Right ventricle myocardium inferior (tissue), 1 donor: ENCODE results near the gene FOXE1. TPM values are rescaled to one million over a fixed set of nuclear protein-coding genes. Genes with fewer than 3 reads are reported as not detected.

Source experiments
- ATAC-seq: fragments of 200-7000 bp; cut with Tn5 transposase; one replicate; pipeline ENCODE4 v1.9.1; 2020; ENCODE audit warnings: mild to moderate bottlenecking, moderate library complexity
- DNase-seq: peaks from one replicate; pipeline ENCODE4 v3.0.0; 2021; ENCODE audit errors: missing footprints
- intact Hi-C: fragments of 100-400 bp; cut with DNase I; formaldehyde crosslinking; loops from one replicate; pipeline ENCODE4 v1.11.0; 2022
- total RNA-seq: library from RNA; stranded (reverse); fragmentation: NEBNext Ultra II Directional; extraction: Animal tissue kit (Norgen Biotek cat#: 25700); gene quantifications from one replicate; pipeline ENCODE4 v1.2.1, GENCODE V29; 2021
- donor health status: DM: no; HTN: yes; CAD: no; lungs with severe emphysema.

Gene FOXE1
- total RNA-seq, 1 donor from 2014 or later = not detected

GRCh38 chr9:97847474-97848214, 5.4 kb upstream of the FOXE1 start:
- intact Hi-C loops = no loop called here

GRCh38 chr9:97848215-97848479, 4.9 kb upstream of the FOXE1 start:
- DNase-seq (no peak), ATAC-seq (no peak)
- intact Hi-C loops = no loop called here

More at GRCh38 chr9:97847474-97848214, 5.4 kb upstream of the FOXE1 start:
- DNase-seq (no peak), ATAC-seq (no peak)

- intact Hi-C loops = no loop called here
- ATAC-seq (no peak), DNase-seq (peak; percentile 90)
Observed at GRCh38 chr9:97848480-97849237, 4.4 kb upstream of the FOXE1 start.

DNA sequence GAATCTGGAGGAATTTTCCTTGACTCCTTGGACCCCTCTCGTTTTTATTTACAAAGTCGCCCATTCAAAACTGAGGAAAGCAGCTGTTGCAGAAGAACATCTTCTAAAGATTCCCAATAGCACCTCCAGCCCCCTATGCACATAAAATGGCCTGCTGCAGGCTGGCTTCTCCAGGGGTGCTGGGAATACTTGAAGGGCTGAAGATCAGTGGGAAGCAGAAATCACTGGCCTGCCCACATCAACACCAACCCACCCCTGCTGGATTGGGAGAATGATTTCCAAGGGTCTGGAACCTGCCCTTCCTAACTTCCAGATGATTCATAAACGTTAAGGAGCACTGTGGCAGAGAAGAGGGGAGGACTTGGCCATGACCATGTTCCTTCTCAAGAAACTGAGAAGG, 3.0 kb upstream of the FOXE1 start:
- no peak for DNase-seq
- ATAC-seq = no peak
- intact Hi-C loops = no loop called here

- intact Hi-C loops = no loop called here
- ATAC-seq = no peak
- no peak for DNase-seq
Observed at GRCh38 chr9:97850746-97851445, 2.1 kb upstream of the FOXE1 start.

DNA sequence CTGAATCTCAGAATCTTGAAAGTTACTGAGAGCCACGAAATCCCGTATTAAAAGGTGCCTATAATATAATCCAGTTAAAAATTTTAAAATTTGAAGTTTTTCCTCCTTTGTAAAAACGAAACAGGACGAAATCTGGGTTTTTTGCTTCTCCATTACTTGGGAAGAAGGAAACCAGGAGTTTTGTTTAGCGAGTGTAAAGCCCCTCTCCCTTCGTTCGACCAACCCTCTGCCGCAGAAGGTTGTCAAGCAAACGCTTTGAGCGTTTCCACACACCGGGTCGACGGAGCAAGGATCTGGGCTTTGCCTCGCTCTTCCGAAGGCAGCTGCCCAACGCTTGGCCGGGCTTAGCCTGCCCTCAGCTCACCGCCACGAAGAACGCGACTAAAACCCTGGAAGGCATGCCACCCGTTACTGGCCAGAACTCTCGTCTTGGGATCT, 1.6 kb upstream of the FOXE1 start:
- ATAC-seq (no peak), DNase-seq (no peak)
- intact Hi-C loops = no loop called here

DNA sequence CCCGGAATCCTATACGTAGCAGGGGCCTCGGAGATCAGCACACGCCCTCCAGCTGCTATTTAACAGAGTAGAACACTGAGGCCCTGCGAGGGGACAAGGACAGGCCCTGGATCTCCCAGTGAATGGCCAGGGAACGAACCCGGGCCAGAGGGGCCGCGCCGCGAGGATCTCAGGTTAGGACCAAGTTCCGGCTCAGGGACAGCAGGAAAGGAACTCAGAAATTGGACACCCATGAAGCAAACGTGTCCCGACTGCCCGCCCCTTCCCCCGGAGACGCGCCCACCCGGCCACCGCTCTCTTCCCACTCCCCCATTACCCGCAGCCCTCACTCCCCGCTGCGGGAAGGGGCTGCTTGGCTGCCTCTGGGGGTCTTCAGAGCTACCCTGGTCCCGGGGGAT, 1.0 kb upstream of the FOXE1 start:
- ATAC-seq = no peak
- DNase-seq = no peak
- intact Hi-C loops = no loop called here

DNA sequence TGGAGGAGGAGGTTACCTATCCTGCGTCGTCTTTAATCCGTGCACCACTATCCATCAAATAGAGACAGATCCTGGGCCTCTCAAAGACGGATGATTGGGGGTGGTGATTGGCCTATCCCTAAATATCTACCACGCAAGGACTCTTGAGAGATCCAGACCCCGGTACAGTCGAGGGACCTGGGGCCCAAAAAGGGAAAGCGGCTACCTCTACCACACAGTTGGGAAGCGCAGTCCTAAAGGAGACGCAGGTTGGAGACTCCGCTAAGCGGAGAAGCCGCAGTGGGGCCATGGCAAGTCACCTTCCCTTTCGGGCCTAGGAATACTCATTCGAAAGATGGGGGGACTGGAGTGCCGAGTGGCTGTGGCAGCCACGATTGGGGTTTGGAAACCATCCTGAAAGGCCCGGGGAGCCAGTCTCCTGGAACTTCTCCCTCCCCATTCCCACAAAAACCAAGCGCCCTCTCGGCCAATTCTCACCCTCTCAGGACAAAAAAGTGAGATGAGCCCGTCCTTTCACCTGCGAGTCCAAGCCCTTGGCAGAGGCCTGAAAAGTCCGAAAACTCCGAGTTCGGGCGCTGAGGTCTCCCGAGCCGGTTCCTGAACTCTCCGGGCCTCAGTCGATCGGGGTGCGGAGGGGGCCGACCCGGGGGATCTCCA, 499 bp upstream of the FOXE1 start:
- DNase-seq = no peak
- intact Hi-C loops = no loop called here
- no peak for ATAC-seq

DNA sequence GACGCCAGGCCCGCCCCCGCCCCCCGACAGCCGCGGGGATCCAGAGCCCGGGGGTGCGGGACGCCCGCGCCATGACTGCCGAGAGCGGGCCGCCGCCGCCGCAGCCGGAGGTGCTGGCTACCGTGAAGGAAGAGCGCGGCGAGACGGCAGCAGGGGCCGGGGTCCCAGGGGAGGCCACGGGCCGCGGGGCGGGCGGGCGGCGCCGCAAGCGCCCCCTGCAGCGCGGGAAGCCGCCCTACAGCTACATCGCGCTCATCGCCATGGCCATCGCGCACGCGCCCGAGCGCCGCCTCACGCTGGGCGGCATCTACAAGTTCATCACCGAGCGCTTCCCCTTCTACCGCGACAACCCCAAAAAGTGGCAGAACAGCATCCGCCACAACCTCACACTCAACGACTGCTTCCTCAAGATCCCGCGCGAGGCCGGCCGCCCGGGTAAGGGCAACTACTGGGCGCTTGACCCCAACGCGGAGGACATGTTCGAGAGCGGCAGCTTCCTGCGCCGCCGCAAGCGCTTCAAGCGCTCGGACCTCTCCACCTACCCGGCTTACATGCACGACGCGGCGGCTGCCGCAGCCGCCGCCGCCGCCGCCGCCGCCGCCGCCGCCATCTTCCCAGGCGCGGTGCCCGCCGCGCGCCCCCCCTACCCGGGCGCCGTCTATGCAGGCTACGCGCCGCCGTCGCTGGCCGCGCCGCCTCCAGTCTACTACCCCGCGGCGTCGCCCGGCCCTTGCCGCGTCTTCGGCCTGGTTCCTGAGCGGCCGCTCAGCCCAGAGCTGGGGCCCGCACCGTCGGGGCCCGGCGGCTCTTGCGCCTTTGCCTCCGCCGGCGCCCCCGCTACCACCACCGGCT, 1.0 kb downstream of the FOXE1 start:
- no peak for ATAC-seq
- peak; percentile 82 for DNase-seq

GRCh38 chr9:97854696-97855485, 1.9 kb downstream of the FOXE1 start:
- ATAC-seq (no peak), DNase-seq (no peak)
- intact Hi-C loops = no loop called here

More for the DNA sequence above, 1.0 kb downstream of the FOXE1 start:
- intact Hi-C loops = no loop called here

GRCh38 chr9:97855486-97855875, 2.5 kb downstream of the FOXE1 start:
- ATAC-seq (no peak), DNase-seq (no peak)
- intact Hi-C loops = no loop called here

GRCh38 chr9:97855899-97856298, 2.9 kb downstream of the FOXE1 start:
- intact Hi-C loops = no loop called here
- DNase-seq (no peak), ATAC-seq (no peak)

GRCh38 chr9:97856857-97857605, 4.0 kb downstream of the FOXE1 start:
- DNase-seq (no peak), ATAC-seq (no peak)
- intact Hi-C loops = no loop called here

DNA sequence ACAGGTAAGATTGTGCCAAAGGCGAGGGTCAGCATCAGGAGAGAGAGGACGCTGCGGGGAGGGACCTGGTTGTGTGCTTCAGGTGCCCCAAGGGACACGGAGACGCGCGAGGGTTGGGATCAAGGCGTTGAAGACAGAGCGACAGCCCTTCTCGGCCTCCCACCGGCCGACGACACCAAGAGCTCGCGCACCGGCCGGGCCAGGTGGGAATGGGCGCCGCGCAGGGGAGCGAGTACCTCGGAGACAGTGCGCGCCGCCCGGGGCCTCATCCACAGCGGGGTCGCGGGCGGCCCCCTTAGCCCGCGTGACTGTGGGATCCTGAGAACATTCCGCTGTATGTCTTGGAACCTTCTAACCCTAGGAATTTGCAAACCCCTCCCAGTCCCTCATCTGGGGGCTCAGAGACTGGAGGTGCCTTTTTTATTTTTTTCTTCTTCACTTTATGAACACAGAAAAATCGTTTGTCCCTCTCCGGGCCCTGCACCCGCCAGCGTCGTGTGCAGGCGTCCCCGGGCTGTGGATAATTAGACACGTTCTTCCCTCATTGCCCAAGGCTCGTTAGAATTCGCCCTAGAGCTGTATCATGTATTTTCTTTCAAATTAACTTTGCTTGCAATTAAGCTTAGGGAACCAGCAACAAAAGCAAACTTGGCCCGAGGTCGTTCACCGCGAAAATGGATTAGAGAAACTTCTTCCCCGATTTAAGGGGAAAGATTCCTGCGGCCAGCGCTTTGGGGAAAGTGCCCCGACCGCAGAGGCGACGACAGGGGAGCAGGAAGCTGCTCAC, 4.8 kb downstream of the FOXE1 start:
- intact Hi-C loops = no loop called here
- no peak for ATAC-seq
- no peak for DNase-seq

DNA sequence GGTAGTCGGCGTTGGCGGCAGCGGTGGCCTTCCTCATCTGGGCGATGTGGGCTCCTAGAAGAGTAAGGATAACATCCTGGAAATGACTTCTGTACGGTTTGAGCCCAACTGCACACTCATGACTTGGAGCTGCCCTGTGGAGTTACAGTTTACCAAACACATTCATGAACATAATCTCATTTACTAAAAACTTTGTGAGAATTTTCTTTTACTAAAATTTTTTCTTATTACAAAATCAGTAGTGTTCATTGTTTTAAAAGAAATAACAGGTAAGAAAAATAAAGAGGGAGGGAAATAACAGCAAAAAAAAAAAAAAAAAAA, 5.3 kb downstream of the FOXE1 start:
- ATAC-seq (no peak), DNase-seq (no peak)
- intact Hi-C loops = no loop called here

GRCh38 chr9:97858826-97859225, 5.8 kb downstream of the FOXE1 start:
- DNase-seq (no peak), ATAC-seq (no peak)
- intact Hi-C loops = no loop called here

DNA sequence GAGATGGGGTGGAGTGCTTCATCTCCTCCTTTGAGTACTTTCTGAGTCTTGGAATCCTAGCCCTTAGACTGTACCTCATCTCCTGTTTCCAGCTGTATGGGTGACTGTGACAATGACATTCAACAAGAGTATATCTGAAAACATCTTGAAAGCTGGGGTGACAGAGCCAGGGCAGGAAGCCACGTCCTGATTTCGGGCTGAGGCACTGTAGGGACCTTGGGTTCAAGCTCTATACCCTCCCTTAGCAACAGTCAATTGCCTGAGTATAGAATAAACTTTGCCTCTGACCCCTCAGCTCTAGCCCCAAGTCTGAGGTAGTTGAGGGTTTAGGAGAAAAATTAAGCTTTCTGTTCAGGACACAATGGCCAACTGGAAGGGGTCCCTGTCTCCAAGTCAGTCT, 6.3 kb downstream of the FOXE1 start:
- no peak for DNase-seq
- no peak for ATAC-seq
- intact Hi-C loops = no loop called here
